HepG2 (cell line): ENCODE data around the gene CIB2. TPM values are rescaled to one million over a fixed set of nuclear protein-coding genes. Genes with fewer than 3 reads are reported as not detected.

Source experiments
- ARID3A ChIP-seq: IDR thresholded peaks from 2 replicates; pipeline ENCODE4 v1.6.1; 2012; ENCODE audit warnings: low read depth, low read length, improper control_type of control experiment
- ETV5 ChIP-seq: IDR thresholded peaks from 2 replicates; pipeline ENCODE4 v1.6.1; 2018; ENCODE audit warnings: missing biosample characterization, missing genetic modification reagents, inconsistent platforms, borderline replicate concordance
- GLI4 ChIP-seq: sonication (generic); formaldehyde crosslinking; IDR thresholded peaks from 2 replicates; pipeline ENCODE4 v1.5.1; 2020; ENCODE audit warnings: missing genetic modification reagents, mild to moderate bottlenecking, moderate library complexity, borderline replicate concordance
- HDAC6 ChIP-seq: fragments of 200-600 bp; sonication (generic); IDR thresholded peaks from 2 replicates; pipeline ENCODE4 v1.7.0; 2017; ENCODE audit warnings: mild to moderate bottlenecking, antibody characterized with exemption, low read length, low read depth
- HMG20A ChIP-seq: IDR thresholded peaks from 2 replicates; pipeline ENCODE4 v1.6.1; 2016; ENCODE audit warnings: borderline replicate concordance
- NFRKB ChIP-seq: fragments of 450-650 bp; IDR thresholded peaks from 2 replicates; pipeline ENCODE4 v1.6.1; 2017
- POGZ ChIP-seq: sonication (generic); formaldehyde crosslinking; IDR thresholded peaks from 2 replicates; pipeline ENCODE4 v1.4.0; 2020; ENCODE audit warnings: mild to moderate bottlenecking, missing genetic modification reagents
- PRDM4 ChIP-seq: sonication (generic); formaldehyde crosslinking; IDR thresholded peaks from 2 replicates; pipeline ENCODE4 v1.9.0; 2021; ENCODE audit warnings: missing genetic modification reagents, borderline replicate concordance
- THAP11 ChIP-seq: IDR thresholded peaks from 2 replicates; pipeline ENCODE4 v1.6.1; 2016; ENCODE audit warnings: missing biosample characterization, missing genetic modification reagents
- ZKSCAN1 ChIP-seq: fragments of 150-350 bp; IDR thresholded peaks from 2 replicates; pipeline ENCODE4 v1.6.1; 2014; ENCODE audit warnings: low read length
- ZNF180 ChIP-seq: sonication (generic); formaldehyde crosslinking; IDR thresholded peaks from 2 replicates; pipeline ENCODE4 v1.4.0; 2020; ENCODE audit warnings: low read depth, missing genetic modification reagents, borderline replicate concordance
- ZNF232 ChIP-seq: sonication (generic); formaldehyde crosslinking; IDR thresholded peaks from 2 replicates; pipeline ENCODE4 v1.4.0; 2020; ENCODE audit warnings: missing genetic modification reagents, borderline replicate concordance
- ZNF331 ChIP-seq: sonication (generic); formaldehyde crosslinking; IDR thresholded peaks from 2 replicates; pipeline ENCODE4 v1.4.0; 2020; ENCODE audit warnings: missing genetic modification reagents
- ZNF33B ChIP-seq: sonication (generic); formaldehyde crosslinking; IDR thresholded peaks from 2 replicates; pipeline ENCODE4 v1.5.1; 2020; ENCODE audit warnings: mild to moderate bottlenecking, missing genetic modification reagents
- ZNF510 ChIP-seq: sonication (generic); formaldehyde crosslinking; IDR thresholded peaks from 2 replicates; pipeline ENCODE4 v1.4.0; 2020; ENCODE audit warnings: low read depth, mild to moderate bottlenecking, missing genetic modification reagents
- polyA plus RNA-seq, 8 experiments: library from polyadenylated mRNA; depleted of rRNA in 3 of 8; stranded (reverse) in 7 of 8; unstranded in 1 of 8; fragments of >200 nt; fragmentation: Illumina TruSeq in 4 of 8; extraction: Trizol in 4 of 8; gene quantifications; 2 replicates each; pipeline versions ENCODE4 v1.2.1 to v1.2.3, GENCODE V29; 2011 to 2016; ENCODE audit warnings: low read depth in 4 of 8, missing spikeins in 1 of 8, mixed read lengths in 1 of 8; ENCODE audit not compliant: insufficient read depth in 1 of 8
- total RNA-seq, 5 experiments: library from RNA; depleted of rRNA; stranded (reverse); fragments of >200 nt; fragmentation: Illumina TruSeq; extraction: Trizol; gene quantifications; 2 replicates each; pipeline ENCODE4 v1.2.3, GENCODE V29; 2016; ENCODE audit warnings: low read depth in 1 of 5
- TF ChIP-seq, protein P1 (sequence below): sonication (generic); formaldehyde crosslinking; IDR thresholded peaks from 2 replicates; pipeline ENCODE4 v1.4.0; 2020; ENCODE audit warnings: missing genetic modification reagents
- TF ChIP-seq, protein P2 (sequence below): sonication (generic); formaldehyde crosslinking; IDR thresholded peaks from 2 replicates; pipeline ENCODE4 v1.8.0; 2022; ENCODE audit warnings: mild to moderate bottlenecking, missing genetic modification reagents; ENCODE audit not compliant: insufficient replicate concordance
- TF ChIP-seq, protein P3 (sequence below): sonication (generic); formaldehyde crosslinking; IDR thresholded peaks from 2 replicates; pipeline ENCODE4 v1.4.0; 2020; ENCODE audit warnings: missing genetic modification reagents

The CIB2 gene
- total and polyA plus RNA-seq, 2 of the 13 experiments (the other 11 are each of a cell fraction or from before 2014, with no cell fraction given) = 1.4 to 1.5 TPM

DNA sequence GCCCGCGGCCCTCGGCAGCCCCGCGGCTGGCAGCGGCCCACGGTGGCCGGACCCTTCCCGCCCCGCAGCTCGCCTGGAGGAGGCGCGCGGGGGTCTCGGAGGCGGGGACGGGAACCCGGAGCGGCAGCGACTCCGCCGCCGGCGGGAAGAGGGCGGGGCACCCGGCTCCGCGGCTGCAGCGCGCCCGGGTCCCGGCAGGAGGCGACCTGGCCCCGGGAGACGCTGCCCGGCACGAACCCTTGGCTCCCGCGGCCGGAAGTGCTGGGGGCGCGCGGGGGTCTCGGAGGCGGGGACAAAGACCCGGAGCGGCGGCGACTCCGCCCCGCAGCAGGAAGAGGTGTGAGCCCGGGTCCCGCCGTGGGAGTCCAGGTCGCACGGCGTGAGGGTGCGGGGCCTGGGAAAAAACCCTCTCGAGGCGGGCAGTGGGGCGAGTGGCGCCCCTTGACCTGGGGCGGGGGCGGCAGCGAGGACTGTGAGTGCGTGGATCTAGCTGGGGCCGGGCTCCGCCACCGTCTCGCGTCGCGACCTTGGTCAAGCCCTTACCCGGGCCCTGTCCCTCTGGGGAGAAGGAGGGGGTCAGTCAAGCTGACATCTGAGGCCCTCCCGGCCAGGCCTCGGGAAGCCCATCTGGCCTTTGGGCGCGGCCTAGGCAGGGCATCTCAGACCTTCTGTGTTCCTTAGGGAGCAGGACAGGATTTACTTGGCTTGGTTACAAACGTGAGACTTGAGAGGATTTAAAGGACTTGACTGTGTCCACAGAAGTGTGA is at the start of gene CIB2 (continued):
- TF ChIP-seq ZKSCAN1 (no peak), THAP11 (CRISPR knock-in tag) (peak; percentile 46), ZNF180 (CRISPR knock-in tag) (no peak), GLI4 (peak; percentile 82; the same call in 1 of the 2 replicates), PRDM4 (no peak), ZNF510 (CRISPR knock-in tag) (no peak), ZNF232 (CRISPR knock-in tag) (no peak), HDAC6 (no peak), ZNF33B (CRISPR knock-in tag) (0 out of 2 replicates have a peak, but pooled peaks have one; percentile 71), ZNF331 (0 out of 2 replicates have a peak, but pooled peaks have one; percentile 39), ETV5 (CRISPR knock-in tag) (peak; percentile 93), ARID3A (no peak), HMG20A (CRISPR knock-in tag) (no peak), POGZ (CRISPR knock-in tag) (no peak; the same call in 1 of the 2 replicates), NFRKB (no peak)
- TF ChIP-seq, protein P1, sequence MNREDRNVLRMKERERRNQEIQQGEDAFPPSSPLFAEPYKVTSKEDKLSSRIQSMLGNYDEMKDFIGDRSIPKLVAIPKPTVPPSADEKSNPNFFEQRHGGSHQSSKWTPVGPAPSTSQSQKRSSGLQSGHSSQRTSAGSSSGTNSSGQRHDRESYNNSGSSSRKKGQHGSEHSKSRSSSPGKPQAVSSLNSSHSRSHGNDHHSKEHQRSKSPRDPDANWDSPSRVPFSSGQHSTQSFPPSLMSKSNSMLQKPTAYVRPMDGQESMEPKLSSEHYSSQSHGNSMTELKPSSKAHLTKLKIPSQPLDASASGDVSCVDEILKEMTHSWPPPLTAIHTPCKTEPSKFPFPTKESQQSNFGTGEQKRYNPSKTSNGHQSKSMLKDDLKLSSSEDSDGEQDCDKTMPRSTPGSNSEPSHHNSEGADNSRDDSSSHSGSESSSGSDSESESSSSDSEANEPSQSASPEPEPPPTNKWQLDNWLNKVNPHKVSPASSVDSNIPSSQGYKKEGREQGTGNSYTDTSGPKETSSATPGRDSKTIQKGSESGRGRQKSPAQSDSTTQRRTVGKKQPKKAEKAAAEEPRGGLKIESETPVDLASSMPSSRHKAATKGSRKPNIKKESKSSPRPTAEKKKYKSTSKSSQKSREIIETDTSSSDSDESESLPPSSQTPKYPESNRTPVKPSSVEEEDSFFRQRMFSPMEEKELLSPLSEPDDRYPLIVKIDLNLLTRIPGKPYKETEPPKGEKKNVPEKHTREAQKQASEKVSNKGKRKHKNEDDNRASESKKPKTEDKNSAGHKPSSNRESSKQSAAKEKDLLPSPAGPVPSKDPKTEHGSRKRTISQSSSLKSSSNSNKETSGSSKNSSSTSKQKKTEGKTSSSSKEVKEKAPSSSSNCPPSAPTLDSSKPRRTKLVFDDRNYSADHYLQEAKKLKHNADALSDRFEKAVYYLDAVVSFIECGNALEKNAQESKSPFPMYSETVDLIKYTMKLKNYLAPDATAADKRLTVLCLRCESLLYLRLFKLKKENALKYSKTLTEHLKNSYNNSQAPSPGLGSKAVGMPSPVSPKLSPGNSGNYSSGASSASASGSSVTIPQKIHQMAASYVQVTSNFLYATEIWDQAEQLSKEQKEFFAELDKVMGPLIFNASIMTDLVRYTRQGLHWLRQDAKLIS = no peak
- TF ChIP-seq, protein P2, sequence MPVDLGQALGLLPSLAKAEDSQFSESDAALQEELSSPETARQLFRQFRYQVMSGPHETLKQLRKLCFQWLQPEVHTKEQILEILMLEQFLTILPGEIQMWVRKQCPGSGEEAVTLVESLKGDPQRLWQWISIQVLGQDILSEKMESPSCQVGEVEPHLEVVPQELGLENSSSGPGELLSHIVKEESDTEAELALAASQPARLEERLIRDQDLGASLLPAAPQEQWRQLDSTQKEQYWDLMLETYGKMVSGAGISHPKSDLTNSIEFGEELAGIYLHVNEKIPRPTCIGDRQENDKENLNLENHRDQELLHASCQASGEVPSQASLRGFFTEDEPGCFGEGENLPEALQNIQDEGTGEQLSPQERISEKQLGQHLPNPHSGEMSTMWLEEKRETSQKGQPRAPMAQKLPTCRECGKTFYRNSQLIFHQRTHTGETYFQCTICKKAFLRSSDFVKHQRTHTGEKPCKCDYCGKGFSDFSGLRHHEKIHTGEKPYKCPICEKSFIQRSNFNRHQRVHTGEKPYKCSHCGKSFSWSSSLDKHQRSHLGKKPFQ = peak; percentile 33
- TF ChIP-seq, protein P3, sequence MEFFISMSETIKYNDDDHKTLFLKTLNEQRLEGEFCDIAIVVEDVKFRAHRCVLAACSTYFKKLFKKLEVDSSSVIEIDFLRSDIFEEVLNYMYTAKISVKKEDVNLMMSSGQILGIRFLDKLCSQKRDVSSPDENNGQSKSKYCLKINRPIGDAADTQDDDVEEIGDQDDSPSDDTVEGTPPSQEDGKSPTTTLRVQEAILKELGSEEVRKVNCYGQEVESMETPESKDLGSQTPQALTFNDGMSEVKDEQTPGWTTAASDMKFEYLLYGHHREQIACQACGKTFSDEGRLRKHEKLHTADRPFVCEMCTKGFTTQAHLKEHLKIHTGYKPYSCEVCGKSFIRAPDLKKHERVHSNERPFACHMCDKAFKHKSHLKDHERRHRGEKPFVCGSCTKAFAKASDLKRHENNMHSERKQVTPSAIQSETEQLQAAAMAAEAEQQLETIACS = peak; percentile 57; the same call in 1 of the 2 replicates
